ENCODE measurements around the gene KRTAP4-12.

GRCh38 chr17:41145261-41145660 is 21.3 kb upstream of the KRTAP4-12 start:
- TF ChIP-seq POLR2A (IDR thresholded peaks at IDR 0.05) (no peak), CTCF (IDR thresholded peaks at IDR 0.05) (no peak), POLR2AphosphoS5 (IDR thresholded peaks at IDR 0.05; ENCODE audit: insufficient read depth in 1 of 2, low read depth in 1 of 2) (no peak)

Data from vagina (tissue), 2 donors.